Coronary artery (tissue), 2 donors: ENCODE results near the gene PPP5C.

Experiments used
- DNase-seq: peaks from one replicate; pipeline ENCODE4 v3.0.0-alpha.2; 2017; ENCODE audit warnings: low spot score
- H3K27ac ChIP-seq, 2 donors: fragments of 200-600 bp; sonication (generic); one replicate each; pipeline ENCODE4 v1.5.1; 2016 to 2019
- H3K4me3 ChIP-seq: fragments of 200-600 bp; sonication (generic); 2 replicates; pipeline ENCODE4 v1.5.1; 2016; ENCODE audit warnings: mild to moderate bottlenecking, moderate library complexity
- TF ChIP-seq, protein P1 (sequence below): fragments of 200-600 bp; sonication (generic); IDR thresholded peaks from one replicate; pipeline ENCODE4 v1.5.1; 2019; ENCODE audit warnings: antibody characterized with exemption

The PPP5C gene

DNA sequence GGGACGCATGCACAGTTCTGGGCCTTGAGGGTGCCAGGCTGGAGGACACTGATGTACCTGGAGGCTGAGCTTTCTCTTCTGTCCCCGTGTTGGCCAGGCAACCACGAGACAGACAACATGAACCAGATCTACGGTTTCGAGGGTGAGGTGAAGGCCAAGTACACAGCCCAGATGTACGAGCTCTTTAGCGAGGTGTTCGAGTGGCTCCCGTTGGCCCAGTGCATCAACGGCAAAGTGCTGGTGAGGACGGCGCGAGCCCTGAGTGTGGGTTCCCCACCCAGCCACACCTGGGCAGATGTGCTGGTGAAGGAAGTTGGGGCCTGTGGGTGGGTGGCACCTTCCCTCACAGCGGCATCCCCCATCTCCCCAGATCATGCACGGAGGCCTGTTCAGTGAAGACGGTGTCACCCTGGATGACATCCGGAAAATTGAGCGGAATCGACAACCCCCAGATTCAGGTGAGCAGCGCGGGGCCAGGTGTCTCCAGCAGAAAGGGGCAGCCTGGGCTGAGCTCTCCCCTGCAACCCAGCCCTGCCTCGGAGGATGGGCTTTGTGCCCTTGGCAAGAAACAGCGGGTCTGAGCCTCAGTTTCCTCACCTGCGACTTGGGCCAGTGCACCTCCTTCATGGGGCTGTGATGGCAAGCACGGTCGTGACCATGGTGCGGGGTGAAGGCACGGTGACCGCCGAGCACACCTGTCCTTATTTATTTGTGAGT, 40.3 kb downstream of the PPP5C start:
- Histone ChIP-seq H3K27ac (no peak overlapping the region), H3K4me3 (no peak overlapping the region)
- TF ChIP-seq, protein P1, sequence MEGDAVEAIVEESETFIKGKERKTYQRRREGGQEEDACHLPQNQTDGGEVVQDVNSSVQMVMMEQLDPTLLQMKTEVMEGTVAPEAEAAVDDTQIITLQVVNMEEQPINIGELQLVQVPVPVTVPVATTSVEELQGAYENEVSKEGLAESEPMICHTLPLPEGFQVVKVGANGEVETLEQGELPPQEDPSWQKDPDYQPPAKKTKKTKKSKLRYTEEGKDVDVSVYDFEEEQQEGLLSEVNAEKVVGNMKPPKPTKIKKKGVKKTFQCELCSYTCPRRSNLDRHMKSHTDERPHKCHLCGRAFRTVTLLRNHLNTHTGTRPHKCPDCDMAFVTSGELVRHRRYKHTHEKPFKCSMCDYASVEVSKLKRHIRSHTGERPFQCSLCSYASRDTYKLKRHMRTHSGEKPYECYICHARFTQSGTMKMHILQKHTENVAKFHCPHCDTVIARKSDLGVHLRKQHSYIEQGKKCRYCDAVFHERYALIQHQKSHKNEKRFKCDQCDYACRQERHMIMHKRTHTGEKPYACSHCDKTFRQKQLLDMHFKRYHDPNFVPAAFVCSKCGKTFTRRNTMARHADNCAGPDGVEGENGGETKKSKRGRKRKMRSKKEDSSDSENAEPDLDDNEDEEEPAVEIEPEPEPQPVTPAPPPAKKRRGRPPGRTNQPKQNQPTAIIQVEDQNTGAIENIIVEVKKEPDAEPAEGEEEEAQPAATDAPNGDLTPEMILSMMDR = no peak
- DNase-seq = peak; percentile 64

DNA sequence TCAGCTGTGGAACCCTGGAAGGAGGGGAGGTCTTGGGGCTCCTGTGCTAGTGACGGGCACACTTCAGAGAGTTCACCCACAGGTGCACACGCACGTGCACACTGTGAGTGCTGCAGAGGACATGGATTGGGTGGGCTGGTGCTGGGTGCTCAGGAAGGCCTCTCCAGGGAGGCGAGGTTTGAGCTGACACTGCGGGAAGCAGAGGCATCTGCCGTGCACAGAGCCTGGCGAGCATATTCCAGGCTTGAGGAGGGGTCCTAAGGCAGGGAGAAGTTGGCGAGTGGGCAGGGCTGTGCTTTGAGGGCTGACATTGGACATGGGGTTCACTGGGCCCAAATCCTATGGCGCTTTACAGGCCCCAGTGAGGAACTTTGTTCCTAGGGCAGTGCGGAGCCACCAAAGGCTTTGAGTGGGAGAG, 40.8 kb downstream of the PPP5C start:
- TF ChIP-seq, protein P1 = no peak
- Histone ChIP-seq H3K4me3 (no peak overlapping the region), H3K27ac (no peak overlapping the region)
- no peak for DNase-seq

DNA sequence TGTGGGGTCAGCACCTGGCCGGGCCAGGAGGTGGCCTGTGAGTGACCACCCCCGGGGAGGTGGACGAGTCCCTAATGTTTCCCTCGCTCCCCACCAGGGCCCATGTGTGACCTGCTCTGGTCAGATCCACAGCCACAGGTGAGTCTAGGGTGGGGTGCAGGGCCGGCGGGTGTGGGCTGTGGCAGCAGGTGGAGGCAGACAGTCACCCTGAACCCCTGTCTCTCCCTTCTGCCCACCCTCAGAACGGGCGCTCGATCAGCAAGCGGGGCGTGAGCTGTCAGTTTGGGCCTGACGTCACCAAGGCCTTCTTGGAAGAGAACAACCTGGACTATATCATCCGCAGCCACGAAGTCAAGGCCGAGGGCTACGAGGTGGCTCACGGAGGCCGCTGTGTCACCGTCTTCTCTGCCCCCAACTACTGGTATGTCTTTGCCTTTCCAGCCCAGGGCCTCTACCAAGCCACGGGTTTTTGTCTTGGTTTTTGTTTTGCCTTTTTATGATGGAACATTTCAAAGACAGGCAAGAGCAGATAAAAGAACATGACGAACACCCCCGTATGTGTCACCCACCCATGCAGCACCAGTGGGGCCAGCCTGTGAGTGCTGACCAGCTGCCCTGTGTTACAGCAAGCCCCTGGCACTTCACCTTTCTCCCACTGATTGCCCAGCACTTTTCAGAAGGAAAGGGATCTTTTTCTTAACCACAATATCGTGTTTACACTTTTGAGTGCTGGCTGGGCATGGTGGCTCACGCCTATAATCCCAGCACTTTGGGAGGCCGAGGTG, 41.6 kb downstream of the PPP5C start:
- no peak for DNase-seq
- Histone ChIP-seq H3K27ac (no peak overlapping the region), H3K4me3 (no peak overlapping the region)
- TF ChIP-seq, protein P1 = no peak

DNA sequence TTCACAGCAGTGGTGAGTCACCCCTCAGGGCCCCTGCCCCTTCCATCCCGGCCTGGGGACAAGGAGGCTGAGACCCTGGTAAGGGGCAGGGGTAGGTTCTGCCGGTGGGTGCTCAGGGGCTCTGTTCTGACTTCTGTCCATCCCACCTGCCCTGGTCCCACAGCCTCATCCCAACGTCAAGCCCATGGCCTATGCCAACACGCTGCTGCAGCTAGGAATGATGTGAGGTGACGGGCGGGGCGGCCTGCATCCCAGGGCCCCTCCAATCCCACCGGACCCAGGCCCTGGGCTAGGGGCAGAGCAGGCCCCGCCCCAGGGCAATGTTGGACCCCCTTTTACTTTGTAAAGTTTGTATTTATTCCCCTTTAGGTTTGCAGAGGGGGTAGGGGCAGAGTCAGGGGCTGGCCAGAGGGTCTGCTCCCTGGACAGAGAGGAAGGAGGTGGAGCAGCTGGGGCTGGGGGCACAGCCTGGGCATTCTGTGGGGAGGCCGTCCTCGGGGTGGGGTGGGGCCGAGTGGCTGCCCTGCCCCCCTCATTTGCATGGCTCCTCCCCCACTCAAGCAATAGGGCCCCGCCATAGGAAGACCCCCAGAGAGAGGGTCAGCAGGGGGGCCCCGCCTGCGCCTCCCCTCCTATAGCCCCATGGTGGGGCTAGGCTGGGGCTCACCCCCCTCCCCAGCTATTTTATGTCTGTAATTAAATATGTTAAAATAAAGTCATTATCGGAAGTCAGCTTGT, 43.4 kb downstream of the PPP5C start:
- H3K4me3 ChIP-seq = no peak overlapping the region
- TF ChIP-seq, protein P1 = no peak
- no peak for DNase-seq
- peak overlapping the region in 1 of 2 donors; percentile 80 for H3K27ac ChIP-seq

DNA sequence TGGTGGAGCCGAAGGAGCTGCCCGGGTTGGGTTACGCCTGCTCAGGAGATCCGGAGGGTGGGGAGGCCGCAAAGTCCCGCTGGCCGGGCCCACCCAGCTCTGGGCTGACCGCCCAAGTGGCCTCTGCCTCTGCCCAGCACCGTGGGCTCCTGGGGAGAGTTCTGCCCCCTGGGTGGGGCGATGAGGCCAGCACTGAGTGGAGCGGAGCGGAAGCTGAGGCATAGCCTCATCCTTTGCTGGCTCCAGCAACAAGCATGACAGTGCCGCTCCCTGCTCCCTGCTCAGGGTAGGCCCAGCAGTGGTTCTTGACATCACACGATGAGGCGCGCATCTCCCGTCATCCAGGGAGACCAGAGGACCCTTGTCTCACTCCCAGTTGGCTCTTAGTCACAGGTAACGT, 44.0 kb downstream of the PPP5C start:
- DNase-seq = no peak
- TF ChIP-seq, protein P1 = no peak
- Histone ChIP-seq H3K4me3 (no peak overlapping the region), H3K27ac (peak overlapping the region in 1 of 2 donors; percentile 80)

DNA sequence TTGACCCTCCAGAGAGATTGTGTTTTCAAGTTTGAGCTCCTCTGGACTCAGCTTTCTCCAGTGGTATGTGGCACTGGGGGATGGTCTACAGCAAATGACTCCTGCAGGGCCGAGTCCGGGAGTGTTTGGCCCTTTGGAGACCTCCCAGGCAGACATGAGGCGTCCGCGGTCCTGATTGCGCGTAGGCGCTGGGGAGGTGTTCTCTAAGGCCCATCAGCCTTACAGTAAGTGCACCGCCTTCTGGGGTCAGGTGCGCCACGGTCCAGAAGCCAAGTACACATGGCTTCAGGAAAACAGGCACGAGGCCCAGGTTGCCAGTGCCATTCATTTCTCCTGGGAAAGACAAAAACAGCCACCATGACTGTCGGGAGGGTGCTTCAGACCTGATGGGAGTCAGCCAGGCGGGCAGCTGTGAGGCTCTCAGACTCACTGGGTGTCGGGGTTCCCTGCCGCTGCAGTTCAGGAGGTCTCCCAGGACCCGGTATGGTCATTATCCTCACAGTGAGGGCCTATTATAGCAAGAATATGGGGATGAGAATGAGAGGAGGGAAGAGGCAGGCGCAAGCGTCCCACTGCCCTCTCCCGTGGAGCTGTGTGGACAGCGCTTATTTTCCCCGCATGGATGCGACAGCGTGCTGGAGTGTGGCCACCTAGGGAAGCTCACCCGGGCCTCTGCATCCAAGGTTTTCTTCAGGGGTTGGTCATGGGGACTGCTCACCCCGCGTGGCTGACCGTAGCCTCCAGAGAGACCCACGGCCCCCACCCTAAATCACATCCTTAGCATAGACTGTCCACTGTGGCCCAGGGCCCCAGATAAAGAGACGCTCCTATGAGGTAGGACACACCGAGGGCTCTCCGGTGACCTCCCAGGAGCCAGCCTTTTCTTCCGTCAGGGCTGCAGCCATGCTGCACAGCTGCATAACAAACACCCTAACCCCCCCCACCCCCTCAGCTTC, 44.7 kb downstream of the PPP5C start:
- TF ChIP-seq, protein P1 = no peak
- H3K27ac ChIP-seq = peak overlapping the region; percentile 38 to 80
- DNase-seq = no peak
- H3K4me3 ChIP-seq = no peak overlapping the region
